Islet precursor cell (in vitro differentiated cells): ENCODE results near the gene TUBA4A.
"Not testable (repeated sequence)": the region's sequence is repeated elsewhere in the genome, so short reads cannot be mapped to it uniquely, and the experiment has no call there.

Experiments used
- DNase-seq: peaks from one replicate; pipeline ENCODE4 v3.0.0-alpha.2; 2018

Gene TUBA4A

GRCh38 chr2:219209236-219210195, 44.2 kb downstream of the TUBA4A start:
- no peak for DNase-seq

GRCh38 chr2:219207884-219208740, 45.6 kb downstream of the TUBA4A start:
- DNase-seq = no peak

GRCh38 chr2:219207134-219207883, 46.4 kb downstream of the TUBA4A start:
- DNase-seq = no peak

- DNase-seq = peak; percentile 96
These were observed 47.2 kb downstream of the TUBA4A start, which contains the start of gene ZFAND2B for GRCh38 chr2:219206328-219207133. Gene ZFAND2B (plus strand): TSS chr2:219206782. CDS start chr2:219206988, 206 bp downstream.

- no peak for DNase-seq
These were observed 47.8 kb downstream of the TUBA4A start for GRCh38 chr2:219205981-219206327.

- no peak for DNase-seq
These were observed 48.6 kb downstream of the TUBA4A start for GRCh38 chr2:219205165-219205538.

GRCh38 chr2:219204425-219205164, 49.1 kb downstream of the TUBA4A start:
- no peak for DNase-seq

- DNase-seq = not testable (repeated sequence)
These were observed 52.4 kb downstream of the TUBA4A start for GRCh38 chr2:219201331-219201730.

GRCh38 chr2:219200502-219201326, 53.0 kb downstream of the TUBA4A start:
- DNase-seq = not testable (repeated sequence)
